ENCODE results near the gene LRRK1. TPM values are rescaled to one million over a fixed set of nuclear protein-coding genes. Genes with fewer than 3 reads are reported as not detected.

The LRRK1 gene, protein sequence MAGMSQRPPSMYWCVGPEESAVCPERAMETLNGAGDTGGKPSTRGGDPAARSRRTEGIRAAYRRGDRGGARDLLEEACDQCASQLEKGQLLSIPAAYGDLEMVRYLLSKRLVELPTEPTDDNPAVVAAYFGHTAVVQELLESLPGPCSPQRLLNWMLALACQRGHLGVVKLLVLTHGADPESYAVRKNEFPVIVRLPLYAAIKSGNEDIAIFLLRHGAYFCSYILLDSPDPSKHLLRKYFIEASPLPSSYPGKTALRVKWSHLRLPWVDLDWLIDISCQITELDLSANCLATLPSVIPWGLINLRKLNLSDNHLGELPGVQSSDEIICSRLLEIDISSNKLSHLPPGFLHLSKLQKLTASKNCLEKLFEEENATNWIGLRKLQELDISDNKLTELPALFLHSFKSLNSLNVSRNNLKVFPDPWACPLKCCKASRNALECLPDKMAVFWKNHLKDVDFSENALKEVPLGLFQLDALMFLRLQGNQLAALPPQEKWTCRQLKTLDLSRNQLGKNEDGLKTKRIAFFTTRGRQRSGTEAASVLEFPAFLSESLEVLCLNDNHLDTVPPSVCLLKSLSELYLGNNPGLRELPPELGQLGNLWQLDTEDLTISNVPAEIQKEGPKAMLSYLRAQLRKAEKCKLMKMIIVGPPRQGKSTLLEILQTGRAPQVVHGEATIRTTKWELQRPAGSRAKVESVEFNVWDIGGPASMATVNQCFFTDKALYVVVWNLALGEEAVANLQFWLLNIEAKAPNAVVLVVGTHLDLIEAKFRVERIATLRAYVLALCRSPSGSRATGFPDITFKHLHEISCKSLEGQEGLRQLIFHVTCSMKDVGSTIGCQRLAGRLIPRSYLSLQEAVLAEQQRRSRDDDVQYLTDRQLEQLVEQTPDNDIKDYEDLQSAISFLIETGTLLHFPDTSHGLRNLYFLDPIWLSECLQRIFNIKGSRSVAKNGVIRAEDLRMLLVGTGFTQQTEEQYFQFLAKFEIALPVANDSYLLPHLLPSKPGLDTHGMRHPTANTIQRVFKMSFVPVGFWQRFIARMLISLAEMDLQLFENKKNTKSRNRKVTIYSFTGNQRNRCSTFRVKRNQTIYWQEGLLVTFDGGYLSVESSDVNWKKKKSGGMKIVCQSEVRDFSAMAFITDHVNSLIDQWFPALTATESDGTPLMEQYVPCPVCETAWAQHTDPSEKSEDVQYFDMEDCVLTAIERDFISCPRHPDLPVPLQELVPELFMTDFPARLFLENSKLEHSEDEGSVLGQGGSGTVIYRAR (N-terminal part only)
- total RNA-seq: 11.2 and 13.0 TPM in 2 replicates

DNA sequence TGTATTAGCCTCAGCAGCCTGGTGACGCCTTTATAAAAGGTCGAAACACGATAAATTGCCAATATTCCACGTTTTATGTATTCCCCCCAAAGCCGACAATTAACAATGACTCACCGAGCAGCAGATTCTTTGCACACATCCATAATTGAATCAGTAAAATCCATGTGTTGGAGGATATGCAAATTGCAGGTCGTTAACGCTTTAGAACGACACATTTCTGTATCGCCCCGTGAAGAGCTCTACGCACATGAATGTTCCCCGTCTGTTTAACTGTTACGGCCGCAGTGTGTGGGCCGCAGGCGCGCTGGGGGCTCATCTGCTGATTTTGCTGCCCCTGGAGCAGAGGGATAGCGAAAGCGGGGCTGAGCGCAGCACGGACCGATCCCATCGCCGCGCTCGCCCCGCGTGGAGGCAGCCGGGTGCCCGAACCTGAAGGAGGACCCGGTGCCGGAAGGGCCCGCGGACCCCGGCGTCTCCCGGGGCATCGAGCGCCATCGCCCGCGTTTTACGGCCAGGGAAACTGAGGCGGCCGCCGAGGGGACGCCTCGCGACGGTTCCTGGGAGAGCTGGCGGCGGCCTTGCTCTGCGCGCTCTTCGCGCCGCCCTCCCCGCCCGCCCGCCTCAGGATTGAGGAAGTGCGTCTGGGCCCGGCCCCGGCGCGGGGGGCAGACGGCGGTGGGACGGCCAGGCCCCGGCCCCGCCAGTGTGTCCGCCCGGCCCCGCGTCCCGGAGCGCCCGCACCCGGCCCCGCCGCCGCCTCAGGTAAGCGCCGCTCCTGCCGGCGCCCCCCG is at the start of gene LRRK1:
Gene LRRK1, plus strand, starts transcription at position 668 of the 791 bp plus-strand sequence. CDS start 5,276 bp downstream, outside the sequence.

DNA sequence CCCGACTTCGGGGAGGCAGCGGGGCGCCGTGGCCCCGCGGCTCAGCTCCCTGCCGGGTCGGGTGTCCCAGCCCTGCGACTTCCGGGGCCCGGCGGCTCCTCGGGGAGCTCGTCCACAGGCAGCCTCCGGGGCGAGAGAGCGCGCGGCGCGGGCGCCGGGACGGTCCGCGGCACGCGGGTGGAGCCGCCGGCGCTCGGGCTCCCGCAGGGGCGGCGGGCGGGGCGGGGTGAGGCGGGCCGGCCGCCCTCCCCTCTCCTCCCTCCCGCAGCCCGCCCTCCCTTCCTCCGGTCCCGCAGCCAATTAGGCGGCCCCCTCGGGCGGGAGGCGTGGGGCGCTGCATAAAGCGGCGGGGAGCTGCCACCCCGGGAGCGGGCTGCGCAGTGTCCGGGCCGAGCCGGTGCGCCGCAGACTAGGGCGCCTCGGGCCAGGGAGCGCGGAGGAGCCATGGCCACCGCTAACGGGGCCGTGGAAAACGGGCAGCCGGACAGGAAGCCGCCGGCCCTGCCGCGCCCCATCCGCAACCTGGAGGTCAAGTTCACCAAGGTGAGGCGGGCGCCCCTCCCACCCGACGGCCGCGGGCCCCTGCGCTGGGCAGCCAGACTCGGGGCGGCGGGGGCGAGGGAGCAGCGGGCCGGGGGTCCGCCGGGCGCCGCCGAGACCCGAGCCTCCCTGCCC is 39.6 kb upstream of the LRRK1 start, which contains the start of gene ALDH1A3:
Gene ALDH1A3, plus strand, starts transcription at position 368 of the 675 bp plus-strand sequence. Its CDS starts 77 bp downstream, at position 445.

Other genes with a start within 250 kb of the LRRK1 start
- gene ALDH1A3, start 39.5 kb upstream of the LRRK1 start, total RNA-seq: 23.1 and 53.0 TPM in 2 replicates